ENCODE measurements around the gene SLC24A4. TPM values are rescaled to one million over a fixed set of nuclear protein-coding genes. Genes with fewer than 3 reads are reported as not detected.

The SLC24A4 gene
- total and polyA plus RNA-seq, 2 donors (not counting 3 experiments of a cell fraction or from before 2014, with no cell fraction given) = 0.07 to 0.08 TPM

- no peak overlapping the region for H2AFZ ChIP-seq (ENCODE audit: low read depth, low read length)
- H3K4me3 ChIP-seq (replicated peaks in 1 of 3; ENCODE audit: insufficient read depth in 1 of 3, low read depth in 1 of 3, low read length in 3 of 3) = no peak overlapping the region
- no peak for FAIRE-seq
- TF ChIP-seq GATA2 (IDR thresholded peaks at IDR 0.05; ENCODE audit: insufficient read depth, insufficient read length, low read depth, low read length) (no peak), MAX (IDR thresholded peaks at IDR 0.05; ENCODE audit: insufficient read depth, insufficient read length) (no peak), CTCF (IDR thresholded peaks at IDR 0.05; ENCODE audit: extremely low read depth in 1 of 2, insufficient read depth in 1 of 2, low read depth in 1 of 2, low read length in 2 of 2) (no peak), POLR2AphosphoS5 (IDR thresholded peaks at IDR 0.05; ENCODE audit: insufficient read depth, low read depth, low read length) (no peak), FOS (IDR thresholded peaks at IDR 0.05; ENCODE audit: borderline replicate concordance, insufficient read depth, low read length) (no peak), JUN (IDR thresholded peaks at IDR 0.05; ENCODE audit: borderline replicate concordance, insufficient read depth, insufficient read length, low read depth) (no peak), POLR2A (IDR thresholded peaks at IDR 0.05; ENCODE audit: low read depth, low read length) (no peak), MYC (IDR thresholded peaks at IDR 0.05; ENCODE audit: low read depth, low read length) (no peak), EZH2 (IDR thresholded peaks at IDR 0.05; ENCODE audit: borderline replicate concordance, low read depth, low read length, severe bottlenecking) (no peak)
- H3K4me1 ChIP-seq (ENCODE audit: control insufficient read depth, extremely low read depth, insufficient read depth, low read length) = no peaks in the 10 kb centered on the region
- H3K4me2 ChIP-seq (ENCODE audit: insufficient read depth, low read length) = no peak overlapping the region
- no peaks in the 10 kb centered on the region for H3K79me2 ChIP-seq (ENCODE audit: control insufficient read depth, insufficient read depth, low read length)
- no TSS peak for BruUV-seq (replicated peaks)
- no peaks in the 10 kb centered on the region for H3K27me3 ChIP-seq (ENCODE audit: control insufficient read depth in 2 of 2, insufficient read depth in 2 of 2, low read length in 2 of 2)
- no peaks in the 10 kb centered on the region for H3K36me3 ChIP-seq (ENCODE audit: control insufficient read depth in 2 of 2, extremely low read depth in 1 of 2, insufficient read depth in 2 of 2, low read length in 2 of 2)
- CTCF ChIA-PET = no interaction called here
- intact Hi-C loops (cut with micrococcal nuclease) = no loop called here
- no peaks in the 10 kb centered on the region for H3K9me1 ChIP-seq (replicated peaks; ENCODE audit: control insufficient read depth, extremely low read depth, insufficient read depth, low read length)
- dilution Hi-C loops (cut with MboI; ENCODE audit: extremely low pct_ligation_motif_present, low sequenced_read_pairs) = no loop called here
- no peak overlapping the region for H3K27ac ChIP-seq (ENCODE audit: insufficient read depth, low read depth, low read length)
- H3K9me3 ChIP-seq (replicated peaks; ENCODE audit: control insufficient read depth, insufficient read depth, low read length) = no peaks in the 10 kb centered on the region
- no peaks in the 10 kb centered on the region for H4K20me1 ChIP-seq (replicated peaks; ENCODE audit: control insufficient read depth, extremely low read depth, insufficient read depth, low read length)
- DNase-seq (ENCODE audit: low read depth, low spot score) = no peak
- POLR2A ChIA-PET = no interaction called here
- no peak overlapping the region for H3K9ac ChIP-seq (replicated peaks; ENCODE audit: extremely low read depth, insufficient read depth, low read length)
These were observed 119.0 kb downstream of the SLC24A4 start for GRCh38 chr14:92441751-92442504.

All from endothelial cell of umbilical vein (primary cell).